VCaP (cell line): ENCODE data around the gene RNF166.

Experiments
- H3K27ac ChIP-seq: fragments of 450-650 bp; 2 replicates; pipeline ENCODE4 v1.5.1; 2017
- TF ChIP-seq, protein P1 (sequence below): fragments of 450-650 bp; conservative IDR thresholded peaks from 2 replicates; pipeline ENCODE4 v1.5.1; 2017; ENCODE audit warnings: mild to moderate bottlenecking, moderate library complexity

Gene RNF166

DNA sequence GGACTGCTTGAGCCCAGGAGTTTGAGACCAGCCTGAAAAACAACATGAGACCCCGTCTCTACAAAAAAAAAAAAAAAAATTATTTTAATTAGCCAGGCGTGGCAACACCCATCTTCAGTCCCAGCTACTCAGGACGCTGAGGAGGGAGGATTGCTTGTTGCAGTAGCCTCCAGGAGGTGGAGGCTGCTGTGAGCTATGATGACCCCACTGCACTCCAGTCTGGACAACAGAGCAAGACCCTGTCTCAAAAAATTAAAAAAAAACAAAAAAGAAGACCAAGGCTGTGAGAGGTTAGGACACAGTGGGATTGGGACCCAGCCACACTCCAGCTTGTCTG, 18.6 kb downstream of the RNF166 start:
- peak overlapping the region; percentile 37 for H3K27ac ChIP-seq
- TF ChIP-seq, protein P1, sequence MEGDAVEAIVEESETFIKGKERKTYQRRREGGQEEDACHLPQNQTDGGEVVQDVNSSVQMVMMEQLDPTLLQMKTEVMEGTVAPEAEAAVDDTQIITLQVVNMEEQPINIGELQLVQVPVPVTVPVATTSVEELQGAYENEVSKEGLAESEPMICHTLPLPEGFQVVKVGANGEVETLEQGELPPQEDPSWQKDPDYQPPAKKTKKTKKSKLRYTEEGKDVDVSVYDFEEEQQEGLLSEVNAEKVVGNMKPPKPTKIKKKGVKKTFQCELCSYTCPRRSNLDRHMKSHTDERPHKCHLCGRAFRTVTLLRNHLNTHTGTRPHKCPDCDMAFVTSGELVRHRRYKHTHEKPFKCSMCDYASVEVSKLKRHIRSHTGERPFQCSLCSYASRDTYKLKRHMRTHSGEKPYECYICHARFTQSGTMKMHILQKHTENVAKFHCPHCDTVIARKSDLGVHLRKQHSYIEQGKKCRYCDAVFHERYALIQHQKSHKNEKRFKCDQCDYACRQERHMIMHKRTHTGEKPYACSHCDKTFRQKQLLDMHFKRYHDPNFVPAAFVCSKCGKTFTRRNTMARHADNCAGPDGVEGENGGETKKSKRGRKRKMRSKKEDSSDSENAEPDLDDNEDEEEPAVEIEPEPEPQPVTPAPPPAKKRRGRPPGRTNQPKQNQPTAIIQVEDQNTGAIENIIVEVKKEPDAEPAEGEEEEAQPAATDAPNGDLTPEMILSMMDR, result no peak

GRCh38 chr16:88687254-88687576, 19.0 kb downstream of the RNF166 start:
- TF ChIP-seq, protein P1, result no peak
- H3K27ac ChIP-seq, result no peak overlapping the region

- H3K27ac ChIP-seq, result no peak within 1 kb of the TSS; the same call in 1 of the 2 replicates
- TF ChIP-seq, protein P1, result no peak
Observed at GRCh38 chr16:88686439-88687253, 19.6 kb downstream of the RNF166 start, which contains the start of gene SNAI3. Gene SNAI3 (minus strand): TSS chr16:88686507. CDS start chr16:88686406, 101 bp downstream.

GRCh38 chr16:88686062-88686438, 20.2 kb downstream of the RNF166 start:
- TF ChIP-seq, protein P1, result no peak
- H3K27ac ChIP-seq, result no peak overlapping the region; the same call in 1 of the 2 replicates

- H3K27ac ChIP-seq, result no peak overlapping the region
- TF ChIP-seq, protein P1, result no peak; the same call in 1 of the 2 replicates
Observed at GRCh38 chr16:88685156-88686061, 20.8 kb downstream of the RNF166 start.

DNA sequence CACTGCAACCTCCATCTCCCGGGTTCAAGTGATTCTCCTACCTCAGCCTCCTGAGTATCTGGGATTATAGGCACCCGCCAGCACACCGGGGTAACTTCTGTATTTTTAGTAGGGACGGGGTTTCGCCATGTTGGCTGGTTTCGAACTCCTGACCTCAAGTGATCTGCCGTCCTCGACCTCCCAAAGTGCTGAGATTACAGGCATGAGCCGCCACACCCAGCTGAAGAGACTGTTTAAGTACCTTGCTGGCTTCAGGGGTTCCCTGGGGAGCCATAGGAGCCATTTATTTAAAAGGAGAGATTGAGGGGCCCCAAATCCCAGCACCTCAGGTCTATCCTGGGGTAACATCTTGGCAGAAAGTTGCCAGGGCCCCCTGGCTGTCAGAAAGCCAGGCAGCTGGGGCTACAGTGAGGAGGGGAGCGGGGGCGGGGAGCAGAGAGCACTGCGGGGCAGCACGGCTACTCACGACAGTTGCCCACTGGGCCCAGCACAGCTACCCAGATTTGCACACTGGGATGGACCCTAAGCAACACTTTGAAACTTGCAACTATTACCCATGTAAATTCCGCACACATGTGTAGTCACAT, 21.5 kb downstream of the RNF166 start:
- TF ChIP-seq, protein P1, result no peak
- no peak overlapping the region for H3K27ac ChIP-seq
